Endothelial cell of umbilical vein (primary cell): ENCODE data around the gene KLRG1. TPM values are rescaled to one million over a fixed set of nuclear protein-coding genes. Genes with fewer than 3 reads are reported as not detected.

Experiments
- BruUV-seq: library from RNA; stranded (reverse); fragments of 400-500 nt; replicated peaks from 2 replicates; lab custom pipeline; 2021; lab: Mats Ljungman, UMichigan
- CTCF ChIA-PET: fragments of 300-600, 350-600 bp; sonication (Branson Sonifier 250); formaldehyde crosslinking; loops from one replicate; lab custom pipeline; 2021; ENCODE audit warnings: antibody characterized with exemption, inconsistent platforms; lab: Charles Lee
- POLR2A ChIA-PET: fragments of 300-600, 350-600 bp; sonication (Branson Sonifier 250); formaldehyde crosslinking; loops from one replicate; lab custom pipeline; 2021; ENCODE audit warnings: antibody characterized with exemption, inconsistent platforms; lab: Charles Lee
- DNase-seq: peaks from one replicate; pipeline ENCODE4 v3.0.0-alpha.2; 2011; ENCODE audit warnings: low read depth, low spot score
- FAIRE-seq: peaks from 2 replicates; lab custom pipeline; 2011; peaks lifted over from hg19 to GRCh38; lab: Jason Lieb, UNC
- H2AFZ ChIP-seq: 2 replicates; pipeline ENCODE4 v1.6.0; 2012; ENCODE audit warnings: low read depth, low read length, control low read depth, inconsistent platforms
- H3K27ac ChIP-seq: 2 replicates; pipeline ENCODE4 v1.5.1; 2011; ENCODE audit warnings: low read depth, mild to moderate bottlenecking, control low read depth, low read length, moderate library complexity; ENCODE audit not compliant: insufficient read depth
- H3K27me3 ChIP-seq, 2 experiments: 2 replicates each; pipeline versions ENCODE4 v1.6.0 to v1.6.1; 2011; ENCODE audit warnings: low read length in 2 of 2, mixed read lengths in 1 of 2; ENCODE audit not compliant: control insufficient read depth in 2 of 2, insufficient read depth in 2 of 2
- H3K36me3 ChIP-seq, 2 experiments: 2 replicates in 1 of 2; 3 replicates in 1 of 2; pipeline ENCODE4 v1.5.1; 2011; ENCODE audit warnings: low read length in 2 of 2, mild to moderate bottlenecking in 1 of 2, moderate library complexity in 1 of 2; ENCODE audit not compliant: control insufficient read depth in 2 of 2, insufficient read depth in 2 of 2; ENCODE audit errors: extremely low read depth in 1 of 2
- H3K4me1 ChIP-seq: 3 replicates; pipeline ENCODE4 v1.5.1; 2011; ENCODE audit warnings: mild to moderate bottlenecking, low read length; ENCODE audit not compliant: control insufficient read depth, insufficient read depth; ENCODE audit errors: extremely low read depth
- H3K4me2 ChIP-seq: 2 replicates; pipeline ENCODE4 v1.6.1; 2011; ENCODE audit warnings: low read length, control low read depth, mixed read lengths; ENCODE audit not compliant: insufficient read depth
- H3K4me3 ChIP-seq, 3 experiments: fragments of 200-600 bp in 1 of 3; sonication (generic), shearing (Covaris generic) in 1 of 3; replicated peaks in 1 of 3; 2 replicates each; pipeline ENCODE4 v1.5.1; 2011 to 2016; ENCODE audit warnings: control low read depth in 3 of 3, low read length in 3 of 3, mild to moderate bottlenecking in 2 of 3, inconsistent platforms in 1 of 3, low read depth in 1 of 3, moderate library complexity in 1 of 3; ENCODE audit not compliant: insufficient read depth in 1 of 3
- H3K79me2 ChIP-seq: 2 replicates; pipeline ENCODE4 v1.6.0; 2012; ENCODE audit warnings: low read length, inconsistent platforms; ENCODE audit not compliant: control insufficient read depth, insufficient read depth
- H3K9ac ChIP-seq: replicated peaks from 2 replicates; pipeline ENCODE3; 2011; ENCODE audit warnings: low read length, control low read depth; ENCODE audit not compliant: insufficient read depth; ENCODE audit errors: extremely low read depth
- H3K9me1 ChIP-seq: replicated peaks from 3 replicates; pipeline ENCODE4 v1.6.0; 2011; ENCODE audit warnings: mild to moderate bottlenecking, low read length; ENCODE audit not compliant: control insufficient read depth, insufficient read depth; ENCODE audit errors: extremely low read depth
- H3K9me3 ChIP-seq: replicated peaks from 2 replicates; pipeline ENCODE4 v1.5.1; 2012; ENCODE audit warnings: low read length, inconsistent platforms; ENCODE audit not compliant: control insufficient read depth, insufficient read depth
- H4K20me1 ChIP-seq: replicated peaks from 2 replicates; pipeline ENCODE3; 2011; ENCODE audit warnings: mild to moderate bottlenecking, low read length; ENCODE audit not compliant: control insufficient read depth, insufficient read depth; ENCODE audit errors: extremely low read depth
- CTCF ChIP-seq, 2 donors: IDR thresholded peaks; 1 replicate in 1 of 2; 2 replicates in 1 of 2; pipeline ENCODE4 v1.5.1; 2011; ENCODE audit warnings: low read length in 2 of 2, mild to moderate bottlenecking in 2 of 2, moderate library complexity in 2 of 2, control low read depth in 1 of 2, inconsistent platforms in 1 of 2, low read depth in 1 of 2; ENCODE audit not compliant: insufficient read depth in 1 of 2; ENCODE audit errors: extremely low read depth in 1 of 2
- EZH2 ChIP-seq: IDR thresholded peaks from 2 replicates; pipeline ENCODE4 v1.6.1; 2012; ENCODE audit warnings: borderline replicate concordance, low read depth, mild to moderate bottlenecking, moderate library complexity, low read length, inconsistent platforms; ENCODE audit not compliant: severe bottlenecking
- FOS ChIP-seq: IDR thresholded peaks from 2 replicates; pipeline ENCODE4 v1.6.1; 2011; ENCODE audit warnings: mild to moderate bottlenecking, low read length, moderate library complexity, borderline replicate concordance; ENCODE audit not compliant: insufficient read depth
- GATA2 ChIP-seq: IDR thresholded peaks from 2 replicates; pipeline ENCODE4 v1.7.0; 2011; ENCODE audit warnings: low read depth, mild to moderate bottlenecking, moderate library complexity, mixed read lengths, low read length; ENCODE audit not compliant: insufficient read length, insufficient read depth
- JUN ChIP-seq: IDR thresholded peaks from 2 replicates; pipeline ENCODE4 v1.6.1; 2011; ENCODE audit warnings: borderline replicate concordance, low read depth; ENCODE audit not compliant: insufficient read length, insufficient read depth
- MAX ChIP-seq: IDR thresholded peaks from 2 replicates; pipeline ENCODE4 v1.6.1; 2011; ENCODE audit not compliant: insufficient read depth, insufficient read length
- MYC ChIP-seq: IDR thresholded peaks from one replicate; pipeline ENCODE4 v1.6.1; 2011; ENCODE audit warnings: mild to moderate bottlenecking, low read depth, low read length
- POLR2A ChIP-seq: IDR thresholded peaks from 2 replicates; pipeline ENCODE4 v1.6.1; 2012; ENCODE audit warnings: low read depth, mild to moderate bottlenecking, control low read depth, low read length
- POLR2AphosphoS5 ChIP-seq: IDR thresholded peaks from 2 replicates; pipeline ENCODE4 v1.6.1; 2012; ENCODE audit warnings: low read depth, mild to moderate bottlenecking, control low read depth, low read length, moderate library complexity; ENCODE audit not compliant: insufficient read depth
- dilution Hi-C: fragments of 300-500 bp; cut with MboI; formaldehyde crosslinking; loops from one replicate; pipeline ENCODE4 v1.15.0; 2019; ENCODE audit warnings: low sequenced_read_pairs; ENCODE audit not compliant: extremely low pct_ligation_motif_present
- intact Hi-C: fragments of 100-400 bp; cut with micrococcal nuclease; formaldehyde crosslinking; loops from one replicate; pipeline ENCODE4 v1.10.0; 2022
- polyA plus RNA-seq, 4 experiments: library from polyadenylated mRNA; depleted of rRNA in 3 of 4; stranded (reverse) in 3 of 4; unstranded in 1 of 4; fragments of >200 nt; gene quantifications; 2 replicates each; pipeline versions ENCODE4 v1.2.1 to v1.2.3, GENCODE V29; 2011 to 2012; ENCODE audit warnings: missing spikeins in 1 of 4
- total RNA-seq: library from RNA; stranded (reverse); gene quantifications from 2 replicates; pipeline ENCODE4 v1.2.3, GENCODE V29; 2021

Gene KLRG1
- total and polyA plus RNA-seq, 2 donors (not counting 3 experiments of a cell fraction or from before 2014, with no cell fraction given), result 4.4 to 15.9 TPM

GRCh38 chr12:8956772-8957171, 32.6 kb upstream of the KLRG1 start:
- H4K20me1 ChIP-seq, result no peaks in the 10 kb centered on the region
- FAIRE-seq (no peak), DNase-seq (no peak)
- H3K79me2 ChIP-seq, result no peaks in the 10 kb centered on the region
- H3K4me3 ChIP-seq, result no peak overlapping the region
- intact Hi-C loops (no loop called here), dilution Hi-C loops (no loop called here)
- BruUV-seq, result no TSS peak
- no peak overlapping the region for H3K27ac ChIP-seq
- no peak overlapping the region for H2AFZ ChIP-seq
- no peak for TF ChIP-seq POLR2AphosphoS5
- TF ChIP-seq POLR2A, result no peak
- TF ChIP-seq JUN, result no peak
- TF ChIP-seq GATA2, result no peak
- TF ChIP-seq FOS, result no peak
- no peak for TF ChIP-seq CTCF (IDR thresholded peaks at IDR 0.05; ENCODE audit: extremely low read depth in 1 of 2, insufficient read depth in 1 of 2, low read depth in 1 of 2, low read length in 2 of 2)
- no peak for TF ChIP-seq MAX
- no peak for TF ChIP-seq EZH2
- TF ChIP-seq MYC, result no peak
- H3K36me3 ChIP-seq, result no peaks in the 10 kb centered on the region
- H3K9me1 ChIP-seq, result no peaks in the 10 kb centered on the region
- POLR2A ChIA-PET, result no interaction called here
- H3K4me1 ChIP-seq, result no peaks in the 10 kb centered on the region
- CTCF ChIA-PET, result no interaction called here
- H3K27me3 ChIP-seq, result no peaks in the 10 kb centered on the region
- H3K9ac ChIP-seq, result no peak overlapping the region
- no peaks in the 10 kb centered on the region for H3K9me3 ChIP-seq
- H3K4me2 ChIP-seq, result no peak overlapping the region
